Activated CD8-positive, alpha-beta T cell treated with anti-CD3 and anti-CD28 coated beads, Interleukin-2, amount 10 ng/mL, durations not matched to agents 7 days and 5 days (primary cell): Measurements from ENCODE around the gene KDM4E. TPM values are rescaled to one million over a fixed set of nuclear protein-coding genes. Genes with fewer than 3 reads are reported as not detected.
"Not testable (repeated sequence)": the region's sequence is repeated elsewhere in the genome, so short reads cannot be mapped to it uniquely, and the experiment has no call there.

Experiments used
- ATAC-seq: fragments of 150-1000 bp; cut with Tn5 transposase; one replicate; pipeline ENCODE4 v1.10.0; 2021; ENCODE audit warnings: moderate library complexity
- CTCF ChIA-PET: fragments of 350-600 bp; sonication (Branson Sonifier 250); formaldehyde crosslinking; loops from one replicate; lab custom pipeline; 2021; ENCODE audit warnings: antibody characterized with exemption; lab: Charles Lee
- POLR2A ChIA-PET: fragments of 350-600 bp; sonication (Branson Sonifier 250); formaldehyde crosslinking; loops from one replicate; lab custom pipeline; 2021; ENCODE audit warnings: antibody characterized with exemption; lab: Charles Lee
- DNase-seq: peaks from one replicate; pipeline ENCODE4 v3.0.0-alpha.2; 2020
- H3K27ac Mint-ChIP-seq: one replicate; pipeline ENCODE4 v1.8.0; 2021; ENCODE audit warnings: mild to moderate bottlenecking, mixed read lengths
- H3K27me3 Mint-ChIP-seq: one replicate; pipeline ENCODE4 v1.8.0; 2021; ENCODE audit warnings: low read depth, mixed read lengths
- H3K36me3 Mint-ChIP-seq: one replicate; pipeline ENCODE4 v1.8.0; 2021; ENCODE audit warnings: low read depth, mixed read lengths
- H3K4me1 Mint-ChIP-seq: one replicate; pipeline ENCODE4 v1.8.0; 2021; ENCODE audit warnings: low read depth, mixed read lengths
- H3K4me3 Mint-ChIP-seq: one replicate; pipeline ENCODE4 v1.8.0; 2021; ENCODE audit warnings: mild to moderate bottlenecking, mixed read lengths
- H3K9me3 Mint-ChIP-seq: one replicate; pipeline ENCODE4 v1.8.0; 2022; ENCODE audit warnings: mixed read lengths; ENCODE audit not compliant: insufficient read depth
- total RNA-seq, 2 experiments: library from RNA; stranded (reverse); gene quantifications; one replicate each; pipeline ENCODE4 v1.2.3, GENCODE V29; 2021

KDM4E gene
- total RNA-seq, 2 experiments from 2014 or later, result not detected

GRCh38 chr11:95021468-95021867, 3.6 kb upstream of the KDM4E start:
- H3K4me3 Mint-ChIP-seq, H3K4me1 Mint-ChIP-seq, DNase-seq, ATAC-seq, H3K36me3 Mint-ChIP-seq, H3K27me3 Mint-ChIP-seq, H3K9me3 Mint-ChIP-seq, H3K27ac Mint-ChIP-seq, CTCF ChIA-PET, POLR2A ChIA-PET: not testable (repeated sequence)

GRCh38 chr11:95025594-95025993, 536 bp downstream of the KDM4E start:
- ATAC-seq, H3K4me1 Mint-ChIP-seq, H3K27ac Mint-ChIP-seq, H3K27me3 Mint-ChIP-seq, H3K4me3 Mint-ChIP-seq, CTCF ChIA-PET, H3K9me3 Mint-ChIP-seq, DNase-seq, H3K36me3 Mint-ChIP-seq, POLR2A ChIA-PET: not testable (repeated sequence)

GRCh38 chr11:95028357-95028756, 3.3 kb downstream of the KDM4E start:
- Mint-ChIP-seq H3K4me3 (no peak overlapping the region), H3K9me3 (no peaks in the 10 kb centered on the region), H3K27me3 (peaks cover 10% of the 10 kb centered on the region), H3K36me3 (no peaks in the 10 kb centered on the region), H3K4me1 (no peaks in the 10 kb centered on the region), H3K27ac (no peak overlapping the region)
- DNase-seq, result no peak
- ATAC-seq, result no peak
- ChIA-PET CTCF (no interaction called here), POLR2A (no interaction called here)

- peaks cover under 1% of the 10 kb centered on the region for H3K36me3 Mint-ChIP-seq
- POLR2A ChIA-PET, result no interaction called here
- CTCF ChIA-PET, result no interaction called here
- H3K9me3 Mint-ChIP-seq, result no peaks in the 10 kb centered on the region
- H3K27ac Mint-ChIP-seq, result no peak overlapping the region
- ATAC-seq (no peak), DNase-seq (no peak)
- no peak overlapping the region for H3K4me3 Mint-ChIP-seq
- H3K27me3 Mint-ChIP-seq, result peaks cover 27% of the 10 kb centered on the region
- no peaks in the 10 kb centered on the region for H3K4me1 Mint-ChIP-seq
Measured at GRCh38 chr11:95033051-95033450, 8.0 kb downstream of the KDM4E start.

GRCh38 chr11:95035316-95035715, 10.3 kb downstream of the KDM4E start:
- POLR2A ChIA-PET, result no interaction called here
- Mint-ChIP-seq H3K4me3 (no peak overlapping the region), H3K36me3 (peaks cover 2% of the 10 kb centered on the region), H3K4me1 (no peaks in the 10 kb centered on the region), H3K27me3 (peaks cover 24% of the 10 kb centered on the region), H3K9me3 (no peaks in the 10 kb centered on the region), H3K27ac (no peak overlapping the region)
- no peak for ATAC-seq
- DNase-seq, result no peak
- CTCF ChIA-PET, result no interaction called here

GRCh38 chr11:95037356-95038035, 12.4 kb downstream of the KDM4E start:
- H3K4me3 Mint-ChIP-seq, POLR2A ChIA-PET, H3K4me1 Mint-ChIP-seq, H3K36me3 Mint-ChIP-seq, H3K27ac Mint-ChIP-seq, H3K9me3 Mint-ChIP-seq: not testable (repeated sequence)
- ATAC-seq, result peak; percentile 60
- peak; percentile 14 for DNase-seq
- CTCF ChIA-PET, result interaction anchor here (1.4 kb wide), 1 partner anchor 28 kb away, joined by 4 read pairs; no protein-coding TSS in a partner anchor
- H3K27me3 Mint-ChIP-seq, result peaks cover 23% of the 10 kb centered on the region

GRCh38 chr11:95042239-95042638, 17.2 kb downstream of the KDM4E start:
- ChIA-PET POLR2A (no interaction called here), CTCF (no interaction called here)
- H3K36me3 Mint-ChIP-seq, result peaks cover 2% of the 10 kb centered on the region
- H3K4me1 Mint-ChIP-seq, result no peaks in the 10 kb centered on the region
- DNase-seq (no peak), ATAC-seq (no peak)
- no peak overlapping the region for H3K27ac Mint-ChIP-seq
- H3K9me3 Mint-ChIP-seq, result no peaks in the 10 kb centered on the region
- H3K4me3 Mint-ChIP-seq, result no peak overlapping the region
- peaks cover 35% of the 10 kb centered on the region for H3K27me3 Mint-ChIP-seq

- Mint-ChIP-seq H3K36me3 (peaks cover 2% of the 10 kb centered on the region), H3K4me3 (no peak overlapping the region), H3K9me3 (no peaks in the 10 kb centered on the region), H3K4me1 (no peaks in the 10 kb centered on the region), H3K27me3 (peaks cover 36% of the 10 kb centered on the region), H3K27ac (no peak overlapping the region)
- ATAC-seq (no peak), DNase-seq (no peak)
- ChIA-PET POLR2A (no interaction called here), CTCF (no interaction called here)
Measured at GRCh38 chr11:95042906-95043305, 17.8 kb downstream of the KDM4E start.

GRCh38 chr11:95044010-95044409, 19.0 kb downstream of the KDM4E start:
- peaks cover 37% of the 10 kb centered on the region for H3K27me3 Mint-ChIP-seq
- no peaks in the 10 kb centered on the region for H3K9me3 Mint-ChIP-seq
- H3K36me3 Mint-ChIP-seq, result no peaks in the 10 kb centered on the region
- H3K27ac Mint-ChIP-seq, result no peak overlapping the region
- H3K4me1 Mint-ChIP-seq, result no peaks in the 10 kb centered on the region
- no peak overlapping the region for H3K4me3 Mint-ChIP-seq
- CTCF ChIA-PET, result interaction anchor here (0.9 to 1.0 kb wide), 2 partner anchors 23 to 70 kb away, joined by 3 to 4 read pairs; partner anchors contain the start of genes CWC15, KDM4D and SRSF8
- no peak for ATAC-seq
- POLR2A ChIA-PET, result no interaction called here
- DNase-seq, result no peak

GRCh38 chr11:95045812-95046211, 20.8 kb downstream of the KDM4E start:
- CTCF ChIA-PET, result interaction anchor here (1.1 kb wide), 1 partner anchor 23 kb away, joined by 3 read pairs; no protein-coding TSS in a partner anchor
- no peaks in the 10 kb centered on the region for H3K9me3 Mint-ChIP-seq
- ATAC-seq (no peak), DNase-seq (no peak)
- H3K36me3 Mint-ChIP-seq, result no peaks in the 10 kb centered on the region
- peaks cover 37% of the 10 kb centered on the region for H3K27me3 Mint-ChIP-seq
- H3K27ac Mint-ChIP-seq, result no peak overlapping the region
- POLR2A ChIA-PET, result interaction anchor here (0.7 kb wide), 1 partner anchor 594 kb away, joined by 3 read pairs; no protein-coding TSS in a partner anchor
- H3K4me3 Mint-ChIP-seq, result no peak overlapping the region
- H3K4me1 Mint-ChIP-seq, result no peaks in the 10 kb centered on the region

- ATAC-seq, H3K4me3 Mint-ChIP-seq, H3K27ac Mint-ChIP-seq, CTCF ChIA-PET, POLR2A ChIA-PET, DNase-seq, H3K36me3 Mint-ChIP-seq, H3K4me1 Mint-ChIP-seq, H3K9me3 Mint-ChIP-seq: not testable (repeated sequence)
- peaks cover 44% of the 10 kb centered on the region for H3K27me3 Mint-ChIP-seq
Measured at GRCh38 chr11:95049122-95049521, 24.1 kb downstream of the KDM4E start, which contains the start of gene KDM4F. KDM4F (plus strand) TSS chr11:95049422.

GRCh38 chr11:95050595-95051202, 25.6 kb downstream of the KDM4E start:
- Mint-ChIP-seq H3K4me1 (no peaks in the 10 kb centered on the region), H3K27ac (no peak overlapping the region), H3K27me3 (peaks cover 37% of the 10 kb centered on the region), H3K36me3 (no peaks in the 10 kb centered on the region), H3K9me3 (no peaks in the 10 kb centered on the region), H3K4me3 (no peak overlapping the region)
- CTCF ChIA-PET, result no interaction called here
- DNase-seq, result peak; percentile 19
- ATAC-seq, result no peak
- POLR2A ChIA-PET, result no interaction called here
